ENCODE results near the gene OMG. TPM values are rescaled to one million over a fixed set of nuclear protein-coding genes. Genes with fewer than 3 reads are reported as not detected.

OMG gene
- total RNA-seq, 2 donors from 2014 or later, result not detected

DNA sequence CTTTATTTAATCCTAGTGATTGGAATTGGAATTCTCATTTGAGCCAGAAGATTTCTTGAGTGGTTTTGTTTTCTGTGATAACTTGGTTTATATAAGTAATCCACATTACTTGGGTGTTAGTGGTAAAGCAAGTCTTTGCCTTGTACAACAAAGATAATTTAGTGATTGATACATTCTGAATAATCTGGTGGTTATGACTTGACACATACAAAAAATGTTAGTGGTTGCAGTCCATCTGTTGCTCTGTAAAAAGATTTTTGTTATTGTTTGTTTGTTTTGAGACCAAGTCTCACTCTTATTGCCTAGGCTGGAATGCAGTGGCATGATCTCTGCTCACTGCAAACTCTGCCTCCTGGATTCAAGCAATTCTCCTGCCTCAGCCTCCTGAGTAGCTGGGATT, 13.2 kb downstream of the OMG start:
- Histone ChIP-seq H3K9me3 (ENCODE audit: control insufficient read depth, low read length) (peaks cover 7% of the 10 kb centered on the region), H3K9ac (ENCODE audit: extremely low read depth, low read length, poor library complexity, severe bottlenecking) (no peak overlapping the region), H3K27ac (ENCODE audit: low read depth, low read length) (no peak overlapping the region), H3K4me1 (ENCODE audit: control insufficient read depth, insufficient read depth, low read length) (no peaks in the 10 kb centered on the region), H3K27me3 (ENCODE audit: control insufficient read depth, insufficient read depth, low read length, poor library complexity, severe bottlenecking) (no peaks in the 10 kb centered on the region), H3K4me3 (ENCODE audit: low read length) (no peak overlapping the region), H3K36me3 (ENCODE audit: control insufficient read depth, insufficient read depth, low read length) (peaks cover 29% of the 10 kb centered on the region)
- peaks cover 37% of the 10 kb centered on the region for H3K36me3 Mint-ChIP-seq (ENCODE audit: low read depth)
- no peak for DNase-seq
- no peaks in the 10 kb centered on the region for H3K27me3 Mint-ChIP-seq (ENCODE audit: insufficient read depth)
- H3K4me3 Mint-ChIP-seq, result no peak overlapping the region
- H3K9me3 Mint-ChIP-seq, result no peaks in the 10 kb centered on the region
- no peak overlapping the region for H3K27ac Mint-ChIP-seq
- H3K4me1 Mint-ChIP-seq, result no peaks in the 10 kb centered on the region
- TF ChIP-seq, protein P1, sequence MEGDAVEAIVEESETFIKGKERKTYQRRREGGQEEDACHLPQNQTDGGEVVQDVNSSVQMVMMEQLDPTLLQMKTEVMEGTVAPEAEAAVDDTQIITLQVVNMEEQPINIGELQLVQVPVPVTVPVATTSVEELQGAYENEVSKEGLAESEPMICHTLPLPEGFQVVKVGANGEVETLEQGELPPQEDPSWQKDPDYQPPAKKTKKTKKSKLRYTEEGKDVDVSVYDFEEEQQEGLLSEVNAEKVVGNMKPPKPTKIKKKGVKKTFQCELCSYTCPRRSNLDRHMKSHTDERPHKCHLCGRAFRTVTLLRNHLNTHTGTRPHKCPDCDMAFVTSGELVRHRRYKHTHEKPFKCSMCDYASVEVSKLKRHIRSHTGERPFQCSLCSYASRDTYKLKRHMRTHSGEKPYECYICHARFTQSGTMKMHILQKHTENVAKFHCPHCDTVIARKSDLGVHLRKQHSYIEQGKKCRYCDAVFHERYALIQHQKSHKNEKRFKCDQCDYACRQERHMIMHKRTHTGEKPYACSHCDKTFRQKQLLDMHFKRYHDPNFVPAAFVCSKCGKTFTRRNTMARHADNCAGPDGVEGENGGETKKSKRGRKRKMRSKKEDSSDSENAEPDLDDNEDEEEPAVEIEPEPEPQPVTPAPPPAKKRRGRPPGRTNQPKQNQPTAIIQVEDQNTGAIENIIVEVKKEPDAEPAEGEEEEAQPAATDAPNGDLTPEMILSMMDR (conservative IDR thresholded peaks at IDR 0.05), result no peak

- H3K4me1 Mint-ChIP-seq, result no peaks in the 10 kb centered on the region
- 98 to 100% methylated on average over 1 to 2 of the region's 2 CpGs for WGBS, 2 experiments (ENCODE audit: insufficient coverage in 1 of 2, insufficient read length in 1 of 2)
- Histone ChIP-seq H3K27ac (ENCODE audit: low read depth, low read length) (no peak overlapping the region), H3K4me1 (ENCODE audit: control insufficient read depth, insufficient read depth, low read length) (no peaks in the 10 kb centered on the region), H3K36me3 (ENCODE audit: control insufficient read depth, insufficient read depth, low read length) (peaks cover 35% of the 10 kb centered on the region), H3K27me3 (ENCODE audit: control insufficient read depth, insufficient read depth, low read length, poor library complexity, severe bottlenecking) (no peaks in the 10 kb centered on the region), H3K9ac (ENCODE audit: extremely low read depth, low read length, poor library complexity, severe bottlenecking) (no peak overlapping the region), H3K9me3 (ENCODE audit: control insufficient read depth, low read length) (peaks cover 7% of the 10 kb centered on the region), H3K4me3 (ENCODE audit: low read length) (no peak overlapping the region)
- TF ChIP-seq, protein P1 (conservative IDR thresholded peaks at IDR 0.05), result no peak
- H3K4me3 Mint-ChIP-seq, result no peak overlapping the region
- no peaks in the 10 kb centered on the region for H3K9me3 Mint-ChIP-seq
- H3K27ac Mint-ChIP-seq, result no peak overlapping the region
- H3K36me3 Mint-ChIP-seq (ENCODE audit: low read depth), result peaks cover 38% of the 10 kb centered on the region
- H3K27me3 Mint-ChIP-seq (ENCODE audit: insufficient read depth), result no peaks in the 10 kb centered on the region
- no peak for DNase-seq
These were observed 16.0 kb downstream of the OMG start for GRCh38 chr17:31281061-31281460.

GRCh38 chr17:31279401-31279800, 17.6 kb downstream of the OMG start:
- Histone ChIP-seq H3K27ac (ENCODE audit: low read depth, low read length) (no peak overlapping the region), H3K4me3 (ENCODE audit: low read length) (no peak overlapping the region), H3K9ac (ENCODE audit: extremely low read depth, low read length, poor library complexity, severe bottlenecking) (no peak overlapping the region), H3K27me3 (ENCODE audit: control insufficient read depth, insufficient read depth, low read length, poor library complexity, severe bottlenecking) (no peaks in the 10 kb centered on the region), H3K36me3 (ENCODE audit: control insufficient read depth, insufficient read depth, low read length) (peaks cover 35% of the 10 kb centered on the region), H3K4me1 (ENCODE audit: control insufficient read depth, insufficient read depth, low read length) (no peaks in the 10 kb centered on the region), H3K9me3 (ENCODE audit: control insufficient read depth, low read length) (peaks cover 7% of the 10 kb centered on the region)
- Mint-ChIP-seq H3K4me3 (no peak overlapping the region), H3K9me3 (no peaks in the 10 kb centered on the region), H3K4me1 (no peaks in the 10 kb centered on the region), H3K27ac (no peak overlapping the region), H3K36me3 (ENCODE audit: low read depth) (peaks cover 46% of the 10 kb centered on the region), H3K27me3 (ENCODE audit: insufficient read depth) (no peaks in the 10 kb centered on the region)
- 69 to 82% methylated on average over 2 of the region's 2 CpGs for WGBS, 2 experiments (ENCODE audit: insufficient coverage in 1 of 2, insufficient read length in 1 of 2)
- no peak for DNase-seq
- TF ChIP-seq, protein P1 (conservative IDR thresholded peaks at IDR 0.05), result no peak
